Fibroblast of mammary gland (primary cell): Measurements from ENCODE around the gene C10orf90.
A peak's percentile ranks its signal among the peaks of the same experiment; 100 is the strongest.

ENCODE experiments used
- DNase-seq: peaks from one replicate; pipeline ENCODE4 v3.0.0-alpha.2; 2010; ENCODE audit warnings: low read depth
- H3K4me3 ChIP-seq: 2 replicates; pipeline ENCODE4 v1.5.1; 2011; ENCODE audit warnings: low read depth, mild to moderate bottlenecking, low read length, moderate library complexity; ENCODE audit not compliant: control insufficient read depth
- TF ChIP-seq, protein P1 (sequence below): conservative IDR thresholded peaks from 2 replicates; pipeline ENCODE4 v1.5.1; 2011; ENCODE audit warnings: low read depth, low read length, inconsistent platforms; ENCODE audit not compliant: control insufficient read depth, insufficient read depth

The C10orf90 gene

DNA sequence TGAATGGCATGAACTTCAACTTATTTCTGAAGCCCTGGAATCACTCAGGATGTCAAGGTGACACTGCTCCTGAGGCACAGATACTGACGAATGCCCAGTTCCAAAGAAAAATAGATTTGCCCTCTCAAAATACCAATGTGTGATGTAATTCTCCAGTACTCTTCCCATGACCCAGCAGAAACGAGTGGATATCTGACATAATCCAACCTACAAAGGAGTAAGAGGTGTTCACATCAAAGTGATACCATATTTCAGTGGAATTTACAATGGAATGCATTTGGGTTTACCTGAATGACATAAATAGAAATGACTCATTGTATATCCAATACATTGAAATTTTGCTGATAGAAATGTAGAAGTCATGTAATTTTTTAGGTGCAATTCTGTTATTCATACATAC lies 161.3 kb downstream of the C10orf90 start:
- TF ChIP-seq, protein P1, sequence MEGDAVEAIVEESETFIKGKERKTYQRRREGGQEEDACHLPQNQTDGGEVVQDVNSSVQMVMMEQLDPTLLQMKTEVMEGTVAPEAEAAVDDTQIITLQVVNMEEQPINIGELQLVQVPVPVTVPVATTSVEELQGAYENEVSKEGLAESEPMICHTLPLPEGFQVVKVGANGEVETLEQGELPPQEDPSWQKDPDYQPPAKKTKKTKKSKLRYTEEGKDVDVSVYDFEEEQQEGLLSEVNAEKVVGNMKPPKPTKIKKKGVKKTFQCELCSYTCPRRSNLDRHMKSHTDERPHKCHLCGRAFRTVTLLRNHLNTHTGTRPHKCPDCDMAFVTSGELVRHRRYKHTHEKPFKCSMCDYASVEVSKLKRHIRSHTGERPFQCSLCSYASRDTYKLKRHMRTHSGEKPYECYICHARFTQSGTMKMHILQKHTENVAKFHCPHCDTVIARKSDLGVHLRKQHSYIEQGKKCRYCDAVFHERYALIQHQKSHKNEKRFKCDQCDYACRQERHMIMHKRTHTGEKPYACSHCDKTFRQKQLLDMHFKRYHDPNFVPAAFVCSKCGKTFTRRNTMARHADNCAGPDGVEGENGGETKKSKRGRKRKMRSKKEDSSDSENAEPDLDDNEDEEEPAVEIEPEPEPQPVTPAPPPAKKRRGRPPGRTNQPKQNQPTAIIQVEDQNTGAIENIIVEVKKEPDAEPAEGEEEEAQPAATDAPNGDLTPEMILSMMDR, result no peak
- no peak for DNase-seq
- H3K4me3 ChIP-seq, result no peak overlapping the region

DNA sequence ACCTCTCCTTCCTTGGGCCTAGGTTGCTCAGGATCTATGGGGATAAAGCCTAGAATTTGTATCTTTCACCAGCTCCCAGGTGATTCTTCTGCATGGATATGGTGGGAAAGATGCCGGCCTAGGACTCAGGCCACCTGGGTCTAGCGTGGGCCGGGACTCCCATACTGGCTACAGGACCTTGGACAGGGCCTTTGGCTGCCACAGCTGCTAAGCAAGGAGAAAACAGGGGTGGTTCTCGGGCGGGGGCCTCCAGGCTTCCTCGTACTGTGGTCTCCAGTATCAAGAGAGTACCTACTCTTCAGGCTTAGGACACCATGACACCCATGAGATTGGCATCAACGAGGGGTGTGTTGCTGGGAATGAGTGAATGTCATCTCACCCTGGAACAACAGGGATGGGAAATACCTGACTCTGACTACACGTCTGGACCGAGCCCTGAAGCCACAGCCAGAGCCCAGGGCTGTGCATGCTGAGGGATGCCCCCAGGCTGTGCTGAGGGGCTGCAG lies 161.9 kb downstream of the C10orf90 start:
- DNase-seq, result no peak
- TF ChIP-seq, protein P1, result no peak
- H3K4me3 ChIP-seq, result no peak overlapping the region

DNA sequence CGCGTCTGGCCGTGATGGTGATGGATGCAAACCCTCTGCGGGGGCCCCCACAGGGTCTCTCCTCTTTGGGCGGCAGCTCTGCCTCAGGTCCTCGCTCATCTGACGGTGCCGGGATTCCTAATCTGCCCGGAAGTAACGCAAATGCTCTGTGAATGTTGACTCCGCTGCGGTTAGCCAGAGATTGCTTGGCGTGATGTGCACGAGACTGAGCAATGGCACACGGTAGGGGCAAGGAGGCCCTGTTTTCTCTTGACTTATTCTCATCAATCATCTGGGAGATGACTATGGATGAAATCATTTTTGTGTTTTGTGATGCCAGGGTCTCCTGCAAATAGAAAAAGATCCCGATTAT lies 165.8 kb downstream of the C10orf90 start:
- H3K4me3 ChIP-seq, result no peak overlapping the region
- TF ChIP-seq, protein P1, result no peak
- no peak for DNase-seq

DNA sequence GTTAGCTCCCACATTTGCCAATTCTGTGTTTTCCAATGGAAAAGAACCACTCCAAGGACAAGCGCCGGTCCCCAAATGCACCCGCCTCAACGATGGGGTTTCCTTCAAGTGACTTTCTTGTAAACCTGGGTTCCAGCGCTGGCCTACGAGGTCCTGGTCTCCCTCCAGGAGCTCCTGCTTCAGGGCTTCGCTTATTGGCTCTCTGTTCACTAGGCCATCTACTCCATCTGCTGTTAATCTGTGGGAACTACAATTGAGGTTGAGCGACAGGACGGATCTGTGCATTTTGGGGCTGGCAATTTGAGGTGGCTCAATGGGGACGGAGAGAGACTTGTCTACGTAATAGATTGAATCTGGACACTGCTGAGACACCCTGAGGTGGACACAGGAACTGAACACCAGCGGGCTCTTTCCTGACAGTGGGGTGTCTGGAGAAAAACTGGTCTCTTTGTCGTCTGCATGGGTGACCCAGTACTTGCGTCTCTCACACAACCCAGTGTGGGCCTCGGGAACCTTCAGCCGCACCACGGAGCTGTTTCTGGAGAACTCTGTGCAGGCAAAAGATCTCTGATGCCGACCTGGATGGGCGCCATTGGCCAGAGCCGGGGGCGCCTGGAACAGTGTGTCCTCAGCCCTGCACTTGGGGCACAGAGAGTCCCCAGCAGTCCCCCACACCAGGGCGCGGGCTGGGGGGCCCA lies 166.3 kb downstream of the C10orf90 start:
- TF ChIP-seq, protein P1, result peak; percentile 81
- DNase-seq, result peak; percentile 76
- H3K4me3 ChIP-seq, result no peak overlapping the region

DNA sequence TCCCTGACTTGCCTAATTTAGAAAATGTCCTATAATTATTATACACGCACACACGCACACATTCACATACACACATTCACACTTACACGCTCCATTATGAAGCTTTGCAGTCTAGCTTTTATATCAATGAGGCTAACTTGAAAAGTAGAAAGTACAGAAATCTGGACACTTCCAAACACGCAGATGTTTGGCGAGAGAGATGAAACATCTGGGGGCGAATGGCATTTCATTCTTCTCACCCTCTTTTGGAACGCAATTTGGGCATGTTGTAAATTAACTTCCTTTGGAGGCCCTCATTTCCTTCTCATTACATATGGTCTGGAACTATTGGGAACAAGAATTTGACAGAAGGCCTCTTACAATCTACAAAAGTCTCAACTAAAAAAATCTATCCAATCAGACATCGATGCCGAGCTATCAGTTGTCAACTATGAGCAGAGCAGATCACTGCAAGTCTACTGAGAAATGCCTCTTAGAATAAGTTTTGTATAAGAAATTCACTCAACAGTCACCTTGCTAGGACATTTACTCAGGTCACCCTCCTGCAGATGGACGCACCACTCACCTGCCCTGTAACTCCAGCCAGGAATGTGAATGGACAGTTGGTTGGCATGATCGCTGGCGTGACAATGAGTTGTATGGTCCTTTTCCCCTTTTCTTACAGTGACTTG lies 167.0 kb downstream of the C10orf90 start:
- TF ChIP-seq, protein P1, result no peak
- H3K4me3 ChIP-seq, result no peak overlapping the region
- DNase-seq, result no peak

DNA sequence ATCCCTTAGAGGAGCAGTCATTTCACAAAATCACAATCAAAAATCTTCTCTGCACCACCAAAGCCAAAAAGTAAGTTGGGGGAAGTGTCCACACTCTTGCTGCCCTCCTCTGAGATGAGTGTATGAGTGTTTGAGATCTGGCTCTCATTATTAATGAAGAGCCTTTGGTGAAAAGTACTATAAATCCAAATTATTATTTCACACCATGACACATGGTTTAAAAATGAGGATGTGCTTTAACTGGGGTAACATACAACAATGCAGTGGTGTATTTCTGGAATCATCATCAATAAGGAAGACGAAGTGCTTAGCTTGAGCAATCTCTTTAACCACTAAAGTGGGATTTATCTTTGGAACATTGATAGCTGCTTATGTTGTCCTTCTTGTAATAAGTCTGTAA lies 168.1 kb downstream of the C10orf90 start:
- TF ChIP-seq, protein P1, result no peak
- DNase-seq, result peak; percentile 55

More for the DNA sequence above, 168.1 kb downstream of the C10orf90 start:
- no peak overlapping the region for H3K4me3 ChIP-seq
